ENCODE data around the gene ZMYND11.

GRCh38 chr10:86031-86430, 49.2 kb upstream of the ZMYND11 start:
- no peak for TF ChIP-seq CTCF (IDR thresholded peaks at IDR 0.05)
- TF ChIP-seq POLR2A (IDR thresholded peaks at IDR 0.05) = no peak

Data from Peyer's patch (tissue), 4 donors.